Superior temporal gyrus (tissue), 1 donor: ENCODE measurements around the gene HS3ST3A1.
"Not testable (repeated sequence)": the region's sequence is repeated elsewhere in the genome, so short reads cannot be mapped to it uniquely, and the experiment has no call there.

Source experiments
- DNase-seq: peaks from one replicate; pipeline ENCODE4 v3.0.0-alpha.2; 2016; ENCODE audit errors: extremely low spot score

HS3ST3A1 gene

GRCh38 chr17:13538841-13539411 is 62.8 kb downstream of the HS3ST3A1 start:
- DNase-seq = no peak

GRCh38 chr17:13537871-13538643 is 63.7 kb downstream of the HS3ST3A1 start:
- no peak for DNase-seq

GRCh38 chr17:13537167-13537731 is 64.5 kb downstream of the HS3ST3A1 start:
- DNase-seq = no peak

GRCh38 chr17:13534946-13535345 is 66.8 kb downstream of the HS3ST3A1 start:
- no peak for DNase-seq

GRCh38 chr17:13531721-13532120 is 70.0 kb downstream of the HS3ST3A1 start:
- no peak for DNase-seq

- DNase-seq = no peak
Observed at GRCh38 chr17:13525876-13526275, 75.9 kb downstream of the HS3ST3A1 start.

GRCh38 chr17:13523164-13523563 is 78.6 kb downstream of the HS3ST3A1 start:
- DNase-seq = no peak

GRCh38 chr17:13522749-13523148 is 79.0 kb downstream of the HS3ST3A1 start:
- DNase-seq = no peak

GRCh38 chr17:13521784-13522183 is 79.9 kb downstream of the HS3ST3A1 start:
- DNase-seq = no peak

GRCh38 chr17:13520899-13521572 is 80.7 kb downstream of the HS3ST3A1 start:
- DNase-seq = no peak

GRCh38 chr17:13518261-13519000 is 83.3 kb downstream of the HS3ST3A1 start:
- DNase-seq = no peak

- no peak for DNase-seq
Observed at GRCh38 chr17:13513039-13513405, 88.7 kb downstream of the HS3ST3A1 start.

- DNase-seq = no peak
Observed at GRCh38 chr17:13510062-13510461, 91.7 kb downstream of the HS3ST3A1 start.

- no peak for DNase-seq
Observed at GRCh38 chr17:13509527-13509926, 92.2 kb downstream of the HS3ST3A1 start.

GRCh38 chr17:13508896-13509295 is 92.8 kb downstream of the HS3ST3A1 start:
- no peak for DNase-seq

- DNase-seq = no peak
Observed at GRCh38 chr17:13503526-13503925, 98.2 kb downstream of the HS3ST3A1 start.

GRCh38 chr17:13502263-13502662 is 99.5 kb downstream of the HS3ST3A1 start:
- DNase-seq = no peak

GRCh38 chr17:13500947-13501346 is 100.8 kb downstream of the HS3ST3A1 start:
- no peak for DNase-seq

GRCh38 chr17:13498184-13498583 is 103.5 kb downstream of the HS3ST3A1 start:
- DNase-seq = no peak

GRCh38 chr17:13496553-13497056 is 105.1 kb downstream of the HS3ST3A1 start:
- DNase-seq = not testable (repeated sequence)

GRCh38 chr17:13495423-13495822 is 106.3 kb downstream of the HS3ST3A1 start:
- no peak for DNase-seq

- DNase-seq = no peak
Observed at GRCh38 chr17:13492737-13493122, 109.0 kb downstream of the HS3ST3A1 start.
